ENCODE results near the gene CD81.
"Not testable (repeated sequence)": the region's sequence is repeated elsewhere in the genome, so short reads cannot be mapped to it uniquely, and the experiment has no call there.

CD81 gene

GRCh38 chr11:2376751-2377451, at the start of gene CD81:
Gene CD81, plus strand, starts transcription at chr11:2377310. Its CDS starts 240 bp downstream, at chr11:2377550.
- peak in 1 of 2 donors; percentile 33 for DNase-seq (ENCODE audit: low read depth in 2 of 2)

- no peak for DNase-seq (ENCODE audit: low read depth in 2 of 2)
Observed at GRCh38 chr11:2328021-2328420, 49.1 kb upstream of the CD81 start.

GRCh38 chr11:2328656-2329354, 48.3 kb upstream of the CD81 start:
- DNase-seq (ENCODE audit: low read depth in 2 of 2): no peak

GRCh38 chr11:2329551-2329950, 47.6 kb upstream of the CD81 start:
- DNase-seq (ENCODE audit: low read depth in 2 of 2): no peak

GRCh38 chr11:2330696-2331095, 46.4 kb upstream of the CD81 start:
- no peak for DNase-seq (ENCODE audit: low read depth in 2 of 2)

- DNase-seq (ENCODE audit: low read depth in 2 of 2): no peak
Observed at GRCh38 chr11:2331404-2331803, 45.7 kb upstream of the CD81 start.

GRCh38 chr11:2332569-2332968, 44.5 kb upstream of the CD81 start:
- not testable (repeated sequence) for DNase-seq (ENCODE audit: low read depth in 2 of 2)

GRCh38 chr11:2333486-2334205, 43.5 kb upstream of the CD81 start:
- DNase-seq (ENCODE audit: low read depth in 2 of 2): not testable (repeated sequence)

GRCh38 chr11:2335286-2335685, 41.8 kb upstream of the CD81 start:
- DNase-seq (ENCODE audit: low read depth in 2 of 2): not testable (repeated sequence)

GRCh38 chr11:2338760-2339159, 38.4 kb upstream of the CD81 start:
- not testable (repeated sequence) for DNase-seq (ENCODE audit: low read depth in 2 of 2)

- no peak for DNase-seq (ENCODE audit: low read depth in 2 of 2)
Observed at GRCh38 chr11:2342557-2342956, 34.6 kb upstream of the CD81 start.

GRCh38 chr11:2342981-2343380, 34.1 kb upstream of the CD81 start:
- DNase-seq (ENCODE audit: low read depth in 2 of 2): no peak

- DNase-seq (ENCODE audit: low read depth in 2 of 2): no peak
Observed at GRCh38 chr11:2343502-2343901, 33.6 kb upstream of the CD81 start.

- DNase-seq (ENCODE audit: low read depth in 2 of 2): no peak
Observed at GRCh38 chr11:2345050-2345449, 32.1 kb upstream of the CD81 start.

- no peak for DNase-seq (ENCODE audit: low read depth in 2 of 2)
Observed at GRCh38 chr11:2346014-2346413, 31.1 kb upstream of the CD81 start.

GRCh38 chr11:2346586-2347307, 30.4 kb upstream of the CD81 start:
- DNase-seq (ENCODE audit: low read depth in 2 of 2): no peak

GRCh38 chr11:2347308-2347830, 29.7 kb upstream of the CD81 start:
- no peak for DNase-seq (ENCODE audit: low read depth in 2 of 2)

- DNase-seq (ENCODE audit: low read depth in 2 of 2): no peak
Observed at GRCh38 chr11:2348986-2349385, 28.1 kb upstream of the CD81 start.

GRCh38 chr11:2351701-2352100, 25.4 kb upstream of the CD81 start:
- DNase-seq (ENCODE audit: low read depth in 2 of 2): no peak

GRCh38 chr11:2352420-2352819, 24.7 kb upstream of the CD81 start:
- no peak for DNase-seq (ENCODE audit: low read depth in 2 of 2)

GRCh38 chr11:2355000-2355644, 22.0 kb upstream of the CD81 start:
- no peak for DNase-seq (ENCODE audit: low read depth in 2 of 2)

Data from activated CD8-positive, alpha-beta memory T cell treated with anti-CD3 and anti-CD28 coated beads for 4 hours (primary cell).